Vagina (tissue), 2 donors: ENCODE data around the gene CELA1.

ENCODE experiments used
- POLR2A ChIP-seq, 2 donors: fragments of 450-650 bp; IDR thresholded peaks; one replicate each; pipeline ENCODE4 v1.6.1; 2017; ENCODE audit warnings: antibody characterized with exemption in 2 of 2, mild to moderate bottlenecking in 2 of 2, moderate library complexity in 2 of 2
- POLR2AphosphoS5 ChIP-seq, 2 donors: sonication (generic); formaldehyde crosslinking; IDR thresholded peaks; one replicate each; pipeline ENCODE4 v1.9.0; 2017; ENCODE audit warnings: antibody characterized with exemption in 2 of 2, mild to moderate bottlenecking in 2 of 2, low read depth in 1 of 2; ENCODE audit not compliant: insufficient read depth in 1 of 2

GRCh38 chr12:51348116-51348515, 1.6 kb upstream of the CELA1 start:
- no peak for TF ChIP-seq POLR2AphosphoS5 (IDR thresholded peaks at IDR 0.05; ENCODE audit: insufficient read depth in 1 of 2, low read depth in 1 of 2)
- TF ChIP-seq POLR2A (IDR thresholded peaks at IDR 0.05), result no peak
